NCI-H1694 (cell line): ENCODE results near the gene NOX1.

Experiments
- DNase-seq: peaks from one replicate; lab custom pipeline; 2025; lab: John Stamatoyannopoulos, UW

The NOX1 gene

GRCh38 chrX:100874325-100874724, at the start of gene NOX1:
TSS of gene NOX1 (minus strand) at chrX:100874359. CDS start at chrX:100874139, 220 bp downstream.
- no peak for DNase-seq

GRCh38 chrX:100915562-100915961, 41.4 kb upstream of the NOX1 start:
- no peak for DNase-seq

GRCh38 chrX:100913111-100913510, 39.0 kb upstream of the NOX1 start:
- no peak for DNase-seq

- no peak for DNase-seq
Observed at GRCh38 chrX:100911731-100912130, 37.6 kb upstream of the NOX1 start.

GRCh38 chrX:100905620-100906019, 31.5 kb upstream of the NOX1 start:
- DNase-seq: no peak

GRCh38 chrX:100904433-100904832, 30.3 kb upstream of the NOX1 start:
- no peak for DNase-seq

GRCh38 chrX:100895365-100896075, 21.4 kb upstream of the NOX1 start:
- DNase-seq: no peak

- DNase-seq: no peak
Observed at GRCh38 chrX:100883654-100884053, 9.5 kb upstream of the NOX1 start.

GRCh38 chrX:100880368-100880767, 6.2 kb upstream of the NOX1 start:
- no peak for DNase-seq

GRCh38 chrX:100871594-100872560, 2.3 kb downstream of the NOX1 start:
- no peak for DNase-seq

- DNase-seq: no peak
Observed at GRCh38 chrX:100870527-100870926, 3.6 kb downstream of the NOX1 start.

- no peak for DNase-seq
Observed at GRCh38 chrX:100868273-100868672, 5.9 kb downstream of the NOX1 start.

GRCh38 chrX:100864657-100865391, 9.3 kb downstream of the NOX1 start:
- DNase-seq: no peak

- DNase-seq: no peak
Observed at GRCh38 chrX:100863326-100863864, 10.8 kb downstream of the NOX1 start.

- no peak for DNase-seq
Observed at GRCh38 chrX:100852810-100853209, 21.3 kb downstream of the NOX1 start.

- DNase-seq: no peak
Observed at GRCh38 chrX:100850317-100850716, 23.8 kb downstream of the NOX1 start.

- no peak for DNase-seq
Observed at GRCh38 chrX:100831219-100831946, 42.8 kb downstream of the NOX1 start.

GRCh38 chrX:100830547-100830946, 43.6 kb downstream of the NOX1 start:
- DNase-seq: no peak

GRCh38 chrX:100830143-100830542, 44.0 kb downstream of the NOX1 start:
- DNase-seq: no peak

- no peak for DNase-seq
Observed at GRCh38 chrX:100829730-100830129, 44.4 kb downstream of the NOX1 start.
